Measurements from ENCODE around the gene PSAT1.
A peak's percentile ranks its signal among the peaks of the same experiment; 100 is the strongest.

PSAT1 gene

GRCh38 chr9:78320030-78320693, 23.2 kb downstream of the PSAT1 start:
- DNase-seq, result no peak

- no peak for DNase-seq
Measured at GRCh38 chr9:78320875-78321496, 24.1 kb downstream of the PSAT1 start.

GRCh38 chr9:78321505-78321904, 24.6 kb downstream of the PSAT1 start:
- no peak for DNase-seq

- DNase-seq, result no peak
Measured at GRCh38 chr9:78324068-78324650, 27.2 kb downstream of the PSAT1 start.

- DNase-seq, result no peak
Measured at GRCh38 chr9:78324682-78325081, 27.8 kb downstream of the PSAT1 start.

- no peak for DNase-seq
Measured at GRCh38 chr9:78325343-78325742, 28.4 kb downstream of the PSAT1 start.

GRCh38 chr9:78325846-78326360, 29.0 kb downstream of the PSAT1 start:
- no peak for DNase-seq

- no peak for DNase-seq
Measured at GRCh38 chr9:78326564-78326963, 29.6 kb downstream of the PSAT1 start.

GRCh38 chr9:78332381-78332780, 35.5 kb downstream of the PSAT1 start:
- no peak for DNase-seq

- no peak for DNase-seq
Measured at GRCh38 chr9:78348848-78349247, 51.9 kb downstream of the PSAT1 start.

GRCh38 chr9:78351816-78352215, 54.9 kb downstream of the PSAT1 start:
- DNase-seq, result no peak

GRCh38 chr9:78354324-78354973, 57.5 kb downstream of the PSAT1 start:
- no peak for DNase-seq

GRCh38 chr9:78354989-78355388, 58.1 kb downstream of the PSAT1 start:
- DNase-seq, result no peak

GRCh38 chr9:78356634-78357033, 59.7 kb downstream of the PSAT1 start:
- DNase-seq, result no peak

GRCh38 chr9:78357165-78357873, 60.4 kb downstream of the PSAT1 start:
- DNase-seq, result no peak

GRCh38 chr9:78358329-78359051, 61.6 kb downstream of the PSAT1 start:
- no peak for DNase-seq

GRCh38 chr9:78363221-78363620, 66.3 kb downstream of the PSAT1 start:
- DNase-seq, result no peak

GRCh38 chr9:78365748-78366697, 69.1 kb downstream of the PSAT1 start:
- peak; percentile 12 to 15 for DNase-seq

- DNase-seq, result no peak
Measured at GRCh38 chr9:78366827-78367226, 69.9 kb downstream of the PSAT1 start.

- no peak for DNase-seq
Measured at GRCh38 chr9:78368236-78368635, 71.3 kb downstream of the PSAT1 start.

- peak; percentile 9 to 29 for DNase-seq
Measured at GRCh38 chr9:78369639-78370219, 72.8 kb downstream of the PSAT1 start.
